Vagina (tissue), 2 donors: Measurements from ENCODE around the gene SLC25A5. TPM values are rescaled to one million over a fixed set of nuclear protein-coding genes. Genes with fewer than 3 reads are reported as not detected.
"Not testable (repeated sequence)": the region's sequence is repeated elsewhere in the genome, so short reads cannot be mapped to it uniquely, and the experiment has no call there.

ENCODE experiments used
- DNase-seq, 2 donors: peaks; one replicate each; pipeline ENCODE4 v3.0.0-alpha.2; 2017; ENCODE audit errors: extremely low spot score in 2 of 2
- H3K27ac ChIP-seq: fragments of 200-600 bp; sonication (generic); one replicate; pipeline ENCODE4 v1.5.1; 2019
- H3K27me3 ChIP-seq: fragments of 200-600 bp; sonication (generic); one replicate; pipeline ENCODE4 v1.5.1; 2019
- H3K36me3 ChIP-seq, 2 donors: fragments of 200-600 bp; sonication (generic); one replicate each; pipeline ENCODE4 v1.5.1; 2017 to 2019
- H3K4me1 ChIP-seq: fragments of 200-600 bp; sonication (generic); one replicate; pipeline ENCODE4 v1.5.1; 2019
- H3K4me3 ChIP-seq, 2 donors: fragments of 200-600 bp; sonication (generic); 1 replicate in 1 of 2; 2 replicates in 1 of 2; pipeline ENCODE4 v1.5.1; 2016 to 2019
- H3K9me3 ChIP-seq: fragments of 200-600 bp; sonication (generic); one replicate; pipeline ENCODE4 v1.5.1; 2019
- CTCF ChIP-seq, 3 experiments: fragments of 450-650 bp in 2 of 3; fragments of 200-600 bp in 1 of 3; sonication (generic) in 1 of 3; IDR thresholded peaks; one replicate each; pipeline ENCODE4 v1.5.1; 2017 to 2019; ENCODE audit warnings: antibody characterized with exemption in 3 of 3, mild to moderate bottlenecking in 2 of 3, moderate library complexity in 2 of 3
- POLR2A ChIP-seq, 2 donors: fragments of 450-650 bp; IDR thresholded peaks; one replicate each; pipeline ENCODE4 v1.6.1; 2017; ENCODE audit warnings: antibody characterized with exemption in 2 of 2, mild to moderate bottlenecking in 2 of 2, moderate library complexity in 2 of 2
- POLR2AphosphoS5 ChIP-seq, 2 donors: sonication (generic); formaldehyde crosslinking; IDR thresholded peaks; one replicate each; pipeline ENCODE4 v1.9.0; 2017; ENCODE audit warnings: antibody characterized with exemption in 2 of 2, mild to moderate bottlenecking in 2 of 2, low read depth in 1 of 2; ENCODE audit not compliant: insufficient read depth in 1 of 2
- intact Hi-C: fragments of 100-400 bp; cut with DNase I; formaldehyde crosslinking; loops from one replicate; pipeline ENCODE4 v1.15.1; 2023
- total RNA-seq: library from RNA; depleted of rRNA; stranded (reverse); fragments of >200 nt; gene quantifications from one replicate; pipeline ENCODE4 v1.2.3, GENCODE V29; 2016

Gene SLC25A5
- total RNA-seq, 1 donor from 2014 or later: 303 TPM

GRCh38 chrX:119424999-119425398 lies 43.2 kb upstream of the SLC25A5 start:
- no peaks in the 10 kb centered on the region for H3K27me3 ChIP-seq
- no peak for DNase-seq
- intact Hi-C loops: no loop called here
- no peak for TF ChIP-seq POLR2AphosphoS5 (IDR thresholded peaks at IDR 0.05; ENCODE audit: insufficient read depth in 1 of 2, low read depth in 1 of 2)
- no peak for TF ChIP-seq CTCF (IDR thresholded peaks at IDR 0.05)
- TF ChIP-seq POLR2A (IDR thresholded peaks at IDR 0.05): no peak
- no peak overlapping the region for H3K27ac ChIP-seq
- H3K4me3 ChIP-seq: no peak overlapping the region
- H3K9me3 ChIP-seq: no peaks in the 10 kb centered on the region
- H3K36me3 ChIP-seq: no peaks in the 10 kb centered on the region
- H3K4me1 ChIP-seq: no peaks in the 10 kb centered on the region

GRCh38 chrX:119427024-119427794 lies 41.0 kb upstream of the SLC25A5 start:
- Histone ChIP-seq H3K9me3 (no peaks in the 10 kb centered on the region), H3K27me3 (no peaks in the 10 kb centered on the region), H3K4me3 (no peak overlapping the region), H3K4me1 (no peaks in the 10 kb centered on the region), H3K27ac (no peak overlapping the region), H3K36me3 (no peaks in the 10 kb centered on the region)
- no peak for DNase-seq
- no peak for TF ChIP-seq POLR2A (IDR thresholded peaks at IDR 0.05)
- TF ChIP-seq CTCF (IDR thresholded peaks at IDR 0.05): no peak
- no peak for TF ChIP-seq POLR2AphosphoS5 (IDR thresholded peaks at IDR 0.05; ENCODE audit: insufficient read depth in 1 of 2, low read depth in 1 of 2)
- intact Hi-C loops: no loop called here

GRCh38 chrX:119427795-119428185 lies 40.5 kb upstream of the SLC25A5 start:
- DNase-seq: no peak
- Histone ChIP-seq H3K27me3 (no peaks in the 10 kb centered on the region), H3K4me3 (no peak overlapping the region), H3K9me3 (no peaks in the 10 kb centered on the region), H3K4me1 (no peaks in the 10 kb centered on the region), H3K27ac (no peak overlapping the region), H3K36me3 (no peaks in the 10 kb centered on the region)
- intact Hi-C loops: no loop called here
- no peak for TF ChIP-seq CTCF (IDR thresholded peaks at IDR 0.05)

GRCh38 chrX:119429471-119429870 lies 38.8 kb upstream of the SLC25A5 start:
- no peak for DNase-seq
- no peaks in the 10 kb centered on the region for H3K9me3 ChIP-seq
- H3K27me3 ChIP-seq: no peaks in the 10 kb centered on the region
- no peak overlapping the region for H3K4me3 ChIP-seq
- no peaks in the 10 kb centered on the region for H3K4me1 ChIP-seq
- TF ChIP-seq POLR2AphosphoS5 (IDR thresholded peaks at IDR 0.05; ENCODE audit: insufficient read depth in 1 of 2, low read depth in 1 of 2): no peak
- no peak for TF ChIP-seq POLR2A (IDR thresholded peaks at IDR 0.05)
- no peak for TF ChIP-seq CTCF (IDR thresholded peaks at IDR 0.05)
- no peaks in the 10 kb centered on the region for H3K36me3 ChIP-seq
- H3K27ac ChIP-seq: no peak overlapping the region
- intact Hi-C loops: no loop called here

GRCh38 chrX:119441295-119441694 lies 26.9 kb upstream of the SLC25A5 start:
- H3K4me3 ChIP-seq, H3K36me3 ChIP-seq, intact Hi-C loops, H3K27ac ChIP-seq, DNase-seq, H3K4me1 ChIP-seq, H3K9me3 ChIP-seq, H3K27me3 ChIP-seq: not testable (repeated sequence)
